ENCODE data around the gene TSPAN9.

Gene TSPAN9

DNA sequence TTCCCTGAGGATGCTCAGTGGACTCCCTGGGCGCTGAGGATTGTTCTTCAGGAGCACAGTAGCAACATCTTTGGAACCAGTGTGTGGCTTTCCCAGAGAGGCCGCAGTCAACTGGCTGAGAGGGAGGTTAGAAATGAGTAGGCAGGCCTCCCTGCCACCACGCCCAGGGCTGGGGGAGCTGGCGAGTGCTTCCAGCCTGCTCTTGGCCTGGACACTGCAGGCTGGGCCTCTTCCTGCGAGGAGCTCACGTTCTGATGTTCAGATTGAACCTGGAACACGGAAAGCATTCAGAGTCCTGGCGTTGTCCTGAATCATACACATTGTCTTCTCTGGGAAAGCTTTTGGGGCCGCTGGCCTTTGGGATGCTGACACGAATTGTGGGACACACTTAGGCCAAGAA lies 15.6 kb downstream of the TSPAN9 start:
- TF ChIP-seq, protein P1, sequence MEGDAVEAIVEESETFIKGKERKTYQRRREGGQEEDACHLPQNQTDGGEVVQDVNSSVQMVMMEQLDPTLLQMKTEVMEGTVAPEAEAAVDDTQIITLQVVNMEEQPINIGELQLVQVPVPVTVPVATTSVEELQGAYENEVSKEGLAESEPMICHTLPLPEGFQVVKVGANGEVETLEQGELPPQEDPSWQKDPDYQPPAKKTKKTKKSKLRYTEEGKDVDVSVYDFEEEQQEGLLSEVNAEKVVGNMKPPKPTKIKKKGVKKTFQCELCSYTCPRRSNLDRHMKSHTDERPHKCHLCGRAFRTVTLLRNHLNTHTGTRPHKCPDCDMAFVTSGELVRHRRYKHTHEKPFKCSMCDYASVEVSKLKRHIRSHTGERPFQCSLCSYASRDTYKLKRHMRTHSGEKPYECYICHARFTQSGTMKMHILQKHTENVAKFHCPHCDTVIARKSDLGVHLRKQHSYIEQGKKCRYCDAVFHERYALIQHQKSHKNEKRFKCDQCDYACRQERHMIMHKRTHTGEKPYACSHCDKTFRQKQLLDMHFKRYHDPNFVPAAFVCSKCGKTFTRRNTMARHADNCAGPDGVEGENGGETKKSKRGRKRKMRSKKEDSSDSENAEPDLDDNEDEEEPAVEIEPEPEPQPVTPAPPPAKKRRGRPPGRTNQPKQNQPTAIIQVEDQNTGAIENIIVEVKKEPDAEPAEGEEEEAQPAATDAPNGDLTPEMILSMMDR (conservative IDR thresholded peaks at IDR 0.05) = no peak
- no peak overlapping the region for H3K27ac ChIP-seq

DNA sequence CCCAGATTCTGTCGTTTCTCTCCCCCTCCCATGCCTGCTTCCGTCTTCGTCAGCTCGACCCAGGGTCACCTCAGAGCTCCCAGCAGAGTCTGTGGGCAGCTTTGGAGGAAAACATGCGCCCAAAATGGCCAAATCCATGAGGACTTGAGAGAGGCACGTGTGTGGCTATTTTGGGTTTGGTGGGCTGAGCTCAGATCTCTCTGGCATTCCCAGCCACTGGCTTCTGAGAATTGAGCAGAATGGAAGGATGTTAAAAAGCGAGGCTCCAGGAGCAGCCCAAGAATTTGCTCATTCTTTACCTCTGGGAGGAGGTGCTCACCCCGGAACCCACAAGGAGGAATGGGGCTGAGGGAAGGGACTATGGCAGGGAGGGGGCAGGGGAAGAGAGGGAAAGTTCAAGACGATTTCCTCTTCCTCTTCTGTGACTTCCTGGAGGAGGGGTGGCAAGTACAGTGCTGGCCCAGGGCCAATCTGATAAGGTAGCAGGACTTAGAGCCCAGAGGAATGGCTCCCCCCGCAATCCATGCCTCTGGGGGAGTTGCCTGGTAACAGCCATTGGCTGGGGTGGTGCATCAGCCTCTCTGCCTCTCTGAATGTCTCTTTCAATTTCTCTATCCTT lies 20.1 kb downstream of the TSPAN9 start:
- TF ChIP-seq, protein P1 (conservative IDR thresholded peaks at IDR 0.05) = no peak
- H3K27ac ChIP-seq = peak overlapping the region; percentile 54

DNA sequence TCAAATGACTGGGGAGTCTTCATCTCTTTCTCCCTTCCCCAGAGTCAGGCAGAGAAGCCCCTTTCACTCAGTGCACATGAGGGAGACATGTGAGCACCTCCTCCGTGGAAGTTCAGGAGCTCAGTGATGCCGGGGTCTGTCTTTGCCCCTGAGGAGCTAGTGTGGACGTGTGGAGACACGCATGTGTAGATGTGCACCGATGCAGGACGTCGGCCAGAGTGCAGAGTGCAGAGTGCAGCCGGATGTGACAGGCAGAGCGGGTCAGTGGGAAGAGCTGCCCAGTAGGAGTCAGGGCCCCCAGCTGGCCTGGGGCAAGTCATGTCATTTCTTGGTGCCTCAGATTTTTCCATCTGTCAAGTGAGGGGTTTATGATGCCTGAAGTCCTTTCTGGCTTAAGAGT lies 20.7 kb downstream of the TSPAN9 start:
- TF ChIP-seq, protein P1 (conservative IDR thresholded peaks at IDR 0.05) = no peak
- peak overlapping the region; percentile 54 for H3K27ac ChIP-seq

DNA sequence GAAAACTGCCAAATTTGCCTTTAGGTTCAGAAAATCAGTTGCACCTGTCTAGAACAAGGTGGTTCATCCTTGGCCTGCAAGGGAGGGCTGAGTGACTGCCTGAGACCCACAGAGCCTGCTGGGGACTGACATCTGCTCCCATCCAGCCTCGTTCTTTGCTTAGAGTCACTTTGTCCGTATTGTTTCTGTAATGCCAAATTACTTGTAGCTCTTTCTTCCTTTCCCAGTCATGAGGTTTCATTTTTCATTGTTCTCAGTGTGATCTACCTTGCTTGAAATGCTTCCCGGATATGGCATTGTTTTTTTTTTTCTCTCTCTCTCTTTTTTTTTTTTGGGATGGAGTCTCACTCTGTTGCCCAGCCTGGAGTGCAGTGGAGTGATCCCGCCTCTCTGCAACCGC lies 21.3 kb downstream of the TSPAN9 start:
- peak overlapping the region; percentile 54 for H3K27ac ChIP-seq
- TF ChIP-seq, protein P1 (conservative IDR thresholded peaks at IDR 0.05) = no peak

DNA sequence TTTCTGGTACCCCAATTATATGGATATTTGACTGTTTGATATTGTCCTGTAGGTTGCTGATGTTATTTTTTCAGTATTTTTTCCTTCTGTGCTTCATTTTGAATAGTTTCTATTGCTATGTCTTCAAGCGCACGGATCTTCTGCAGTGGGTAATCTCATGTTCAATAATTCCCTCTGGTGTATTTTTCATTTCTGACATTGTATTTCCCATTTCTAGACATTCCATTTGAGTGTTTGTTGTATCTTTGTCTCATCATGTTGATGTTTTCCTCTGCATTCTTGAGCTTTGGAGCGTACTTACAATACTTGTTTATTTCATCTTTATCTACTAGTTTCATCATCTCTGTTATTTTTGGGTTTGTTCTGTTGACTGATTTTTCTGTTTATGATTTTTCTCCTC lies 22.0 kb downstream of the TSPAN9 start:
- H3K27ac ChIP-seq = no peak overlapping the region
- TF ChIP-seq, protein P1 (conservative IDR thresholded peaks at IDR 0.05) = no peak

DNA sequence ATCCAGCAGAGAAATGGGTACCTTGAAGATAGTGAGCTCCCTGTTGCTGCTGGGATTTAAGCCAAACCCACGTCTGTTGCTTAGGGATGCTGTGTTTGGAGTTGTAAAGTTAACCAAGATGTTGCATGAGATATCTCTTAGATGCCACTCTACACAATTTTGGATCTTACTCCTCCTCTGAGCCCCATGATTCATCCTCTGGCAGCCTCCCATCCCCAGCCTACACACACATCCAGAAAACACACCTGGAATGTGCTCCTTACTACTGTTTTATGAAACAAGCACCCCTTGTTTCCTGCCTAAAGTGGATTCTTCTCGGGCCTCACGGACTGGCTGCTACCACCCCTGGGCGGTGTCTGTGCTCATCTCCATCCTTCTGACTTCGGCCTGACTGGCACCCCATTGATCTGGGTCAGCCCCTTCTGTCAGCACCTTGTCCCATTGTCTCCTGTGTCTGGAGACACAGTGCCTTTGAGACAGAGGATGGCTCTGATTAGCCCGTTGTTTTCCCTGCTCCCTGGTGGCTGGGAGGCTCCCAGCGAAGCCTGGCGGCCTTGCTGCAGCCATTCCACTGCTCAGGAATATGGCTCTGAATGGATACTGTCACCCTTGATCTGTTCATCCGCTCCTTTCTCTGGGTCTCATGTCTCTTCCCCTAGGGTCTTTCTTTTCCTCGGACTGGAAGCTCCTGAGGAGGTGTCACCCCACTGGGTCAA lies 24.3 kb downstream of the TSPAN9 start:
- no peak overlapping the region for H3K27ac ChIP-seq

DNA sequence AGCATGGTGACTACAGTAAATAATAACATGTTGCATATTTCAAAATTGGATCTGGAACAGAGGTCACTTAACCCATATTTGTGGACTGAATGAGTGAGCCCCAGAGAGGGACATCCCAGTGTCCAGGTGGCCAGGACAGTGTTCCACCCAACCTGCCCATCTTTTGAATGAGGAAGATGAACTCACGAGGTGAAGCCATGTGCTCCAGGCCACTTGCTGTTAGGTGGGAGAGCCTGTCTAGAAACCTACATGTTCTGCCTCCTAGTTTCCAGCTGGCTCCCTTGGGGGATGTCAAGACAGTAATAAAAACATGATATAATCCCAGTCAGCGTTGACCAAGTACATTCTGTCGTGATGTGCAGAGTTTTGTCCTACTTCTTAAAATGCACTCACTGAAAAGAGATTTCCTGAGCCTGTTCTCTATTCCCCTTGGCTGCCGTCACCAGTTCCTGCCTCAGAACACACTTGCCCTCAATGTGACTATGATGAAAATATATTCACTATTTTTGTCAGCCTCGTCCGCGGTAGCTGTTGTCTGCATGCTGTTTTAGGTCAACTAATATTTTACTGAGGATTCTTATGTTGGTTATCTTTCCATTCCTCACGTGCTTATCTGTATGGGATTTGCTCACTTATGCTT lies 25.7 kb downstream of the TSPAN9 start:
- TF ChIP-seq, protein P1 (conservative IDR thresholded peaks at IDR 0.05) = no peak

More for the DNA sequence above, 24.3 kb downstream of the TSPAN9 start:
- TF ChIP-seq, protein P1 (conservative IDR thresholded peaks at IDR 0.05) = no peak

More for the DNA sequence above, 25.7 kb downstream of the TSPAN9 start:
- H3K27ac ChIP-seq = no peak overlapping the region
